ENCODE data around the gene HACD3. TPM values are rescaled to one million over a fixed set of nuclear protein-coding genes. Genes with fewer than 3 reads are reported as not detected.

HACD3 gene
- polyA plus RNA-seq, 2 of the 4 experiments (the other 2 are of a cell fraction), result 151 to 212 TPM

- ChIA-PET CTCF (interaction anchor here (2.5 kb wide), 1 partner anchor 12 kb away, joined by 8 read pairs; no protein-coding TSS in a partner anchor), POLR2A (interaction anchor here (1.1 to 1.9 kb wide), 2 partner anchors 11 to 270 kb away, joined by 3 to 9 read pairs; partner anchors contain the start of genes INTS14 and RAB11A)
- no peak for DNase-seq (ENCODE audit: low read depth in 1 of 2, low spot score in 1 of 2)
- 94% methylated on average over 5 of the region's 5 CpGs for WGBS (ENCODE audit: missing lambda C conversion rate)
- Histone ChIP-seq H3K4me1 (peaks cover 13% of the 10 kb centered on the region), H3K4me3 (no peak overlapping the region), H3K9me3 (no peaks in the 10 kb centered on the region), H3K4me2 (no peak overlapping the region), H3K27ac (no peak overlapping the region)
- ATAC-seq, result no peak
- TF ChIP-seq HMGXB4 (CRISPR knock-in tag; IDR thresholded peaks at IDR 0.05; ENCODE audit: borderline replicate concordance) (no peak), MAFK (IDR thresholded peaks at IDR 0.05; ENCODE audit: partially characterized antibody) (no peak), FOSB (CRISPR knock-in tag; IDR thresholded peaks at IDR 0.05) (no peak), PHF8 (IDR thresholded peaks at IDR 0.05; ENCODE audit: borderline replicate concordance, low read depth) (no peak), HES2 (IDR thresholded peaks at IDR 0.05) (no peak)
- FAIRE-seq, result no peak
Measured at GRCh38 chr15:65599677-65600076, 69.4 kb downstream of the HACD3 start.

GRCh38 chr15:65603134-65603533 lies 72.9 kb downstream of the HACD3 start:
- POLR2A ChIA-PET, result no interaction called here

GRCh38 chr15:65603559-65603958 lies 73.3 kb downstream of the HACD3 start:
- 93% methylated on average over 1 of the region's 1 CpG for whole genome bisulfite sequencing (ENCODE audit: missing lambda C conversion rate)
- DNase-seq (ENCODE audit: low read depth in 1 of 2, low spot score in 1 of 2) (no peak), FAIRE-seq (no peak), ATAC-seq (no peak)
- TF ChIP-seq NR3C1 (IDR thresholded peaks at IDR 0.05), result no peak
- TF ChIP-seq BHLHE40 (IDR thresholded peaks at IDR 0.05; ENCODE audit: low read depth, low read length), result no peak
- no peak for TF ChIP-seq SREBF2 (IDR thresholded peaks at IDR 0.05)
- TF ChIP-seq POLR2A (IDR thresholded peaks at IDR 0.05; ENCODE audit: low read length), result no peak
- Histone ChIP-seq H3K9me3 (no peaks in the 10 kb centered on the region), H3K4me2 (no peak overlapping the region), H3K4me3 (no peak overlapping the region), H3K4me1 (peaks cover 8% of the 10 kb centered on the region), H3K27ac (no peak overlapping the region)
- ChIA-PET CTCF (interaction anchor here (0.9 to 1.8 kb wide), 3 partner anchors 35 to 267 kb away, joined by 3 to 6 read pairs (median 3); no protein-coding TSS in a partner anchor), POLR2A (no interaction called here)

More at GRCh38 chr15:65603134-65603533, 72.9 kb downstream of the HACD3 start:
- no peak for FAIRE-seq
- Histone ChIP-seq H3K4me3 (no peak overlapping the region), H3K9me3 (no peaks in the 10 kb centered on the region), H3K4me1 (peaks cover 13% of the 10 kb centered on the region), H3K27ac (no peak overlapping the region), H3K4me2 (no peak overlapping the region)
- no peak for DNase-seq (ENCODE audit: low read depth in 1 of 2, low spot score in 1 of 2)
- CTCF ChIA-PET, result interaction anchor here (0.8 to 1.8 kb wide), 4 partner anchors 9 to 267 kb away, joined by 3 to 6 read pairs (median 4); no protein-coding TSS in a partner anchor
- 61% methylated on average over 2 of the region's 2 CpGs for WGBS (ENCODE audit: missing lambda C conversion rate)
- TF ChIP-seq ATOH8 (CRISPR knock-in tag; IDR thresholded peaks at IDR 0.05; ENCODE audit: low read depth), result no peak
- TF ChIP-seq ELK1 (IDR thresholded peaks at IDR 0.05; ENCODE audit: low read depth, low read length), result no peak
- no peak for TF ChIP-seq RARB (CRISPR knock-in tag; IDR thresholded peaks at IDR 0.05)
- no peak for TF ChIP-seq MAX (IDR thresholded peaks at IDR 0.05)
- no peak for TF ChIP-seq NPAS2 (CRISPR knock-in tag; IDR thresholded peaks at IDR 0.05; ENCODE audit: borderline replicate concordance)
- no peak for TF ChIP-seq CHD2 (IDR thresholded peaks at IDR 0.05; ENCODE audit: low read length, partially characterized antibody)
- TF ChIP-seq POLR2A (IDR thresholded peaks at IDR 0.05; ENCODE audit: low read length), result no peak
- no peak for TF ChIP-seq JUN (IDR thresholded peaks at IDR 0.05)
- ATAC-seq, result no peak
